HL-60 (cell line): ENCODE measurements around the gene COX7A1.

Experiments used
- DNase-seq, 2 experiments: peaks; one replicate each; pipeline ENCODE4 v3.0.0-alpha.2; 2010 to 2020; ENCODE audit warnings: low read depth in 1 of 2, low spot score in 1 of 2
- H3K27ac ChIP-seq: fragments of 250-450 bp; sonication (Bioruptor Pico); replicated peaks from 2 replicates; pipeline ENCODE4 v1.5.1; 2020; ENCODE audit warnings: mild to moderate bottlenecking, moderate library complexity
- H3K27me3 ChIP-seq: fragments of 250-450 bp; sonication (Bioruptor Pico); 2 replicates; pipeline ENCODE4 v1.5.1; 2021; ENCODE audit warnings: mild to moderate bottlenecking, moderate library complexity; ENCODE audit not compliant: insufficient read depth, poor library complexity, severe bottlenecking
- H3K4me3 ChIP-seq: replicated peaks from 2 replicates; pipeline ENCODE4 v1.5.1; 2011; ENCODE audit warnings: mild to moderate bottlenecking, control low read depth, low read length; ENCODE audit not compliant: insufficient read depth
- GABPA ChIP-seq: IDR thresholded peaks from 2 replicates; pipeline ENCODE4 v1.6.1; 2012; ENCODE audit warnings: low read depth
- POLR2AphosphoS5 ChIP-seq: IDR thresholded peaks from 2 replicates; pipeline ENCODE4 v1.6.1; 2012; ENCODE audit warnings: low read depth
- SPI1 ChIP-seq: IDR thresholded peaks from 2 replicates; pipeline ENCODE4 v1.6.1; 2012; ENCODE audit warnings: low read depth, mild to moderate bottlenecking, borderline replicate concordance
- TF ChIP-seq, protein P1 (sequence below): IDR thresholded peaks from one replicate; pipeline ENCODE4 v1.5.1; 2011; ENCODE audit warnings: low read length, control low read depth, inconsistent platforms; ENCODE audit not compliant: insufficient read depth
- TF ChIP-seq, protein P2 (sequence below): IDR thresholded peaks from 2 replicates; pipeline ENCODE4 v1.6.1; 2012; ENCODE audit warnings: low read depth; ENCODE audit not compliant: insufficient replicate concordance

The COX7A1 gene

DNA sequence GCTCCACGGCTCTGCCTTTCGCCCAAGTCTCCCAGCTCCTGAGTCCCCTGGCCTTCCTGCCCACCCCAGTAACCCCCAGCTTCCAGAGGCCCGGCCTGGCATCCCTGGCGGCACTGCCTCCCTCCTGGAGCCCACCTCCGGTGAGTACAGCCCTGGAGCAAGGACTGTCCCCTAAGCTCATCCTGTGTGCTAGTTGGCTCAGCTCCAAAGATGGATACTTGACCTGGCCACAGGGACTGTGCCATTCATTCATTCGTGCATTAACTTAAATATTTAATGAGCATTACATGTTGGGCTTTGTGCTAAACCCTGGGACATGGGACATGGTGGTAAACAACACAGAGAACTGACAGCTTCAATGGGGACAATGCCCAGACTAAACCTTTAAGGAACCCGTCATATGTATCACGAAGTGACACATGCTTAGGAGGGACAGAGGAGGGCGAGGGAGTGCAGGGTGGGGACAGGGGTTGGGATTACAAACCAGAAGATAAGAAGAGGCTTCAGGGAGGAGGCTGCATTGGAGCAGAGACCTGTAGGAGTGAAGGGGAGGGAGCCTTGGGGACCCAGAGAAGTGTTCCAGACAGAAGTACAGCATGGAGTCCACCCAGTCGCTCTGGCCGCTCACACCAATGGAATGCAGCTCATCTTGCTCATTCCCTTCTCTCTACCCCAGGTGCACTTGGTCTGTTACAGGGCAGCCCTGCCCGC is 48.2 kb downstream of the COX7A1 start:
- TF ChIP-seq GABPA: no peak
- TF ChIP-seq, protein P1, sequence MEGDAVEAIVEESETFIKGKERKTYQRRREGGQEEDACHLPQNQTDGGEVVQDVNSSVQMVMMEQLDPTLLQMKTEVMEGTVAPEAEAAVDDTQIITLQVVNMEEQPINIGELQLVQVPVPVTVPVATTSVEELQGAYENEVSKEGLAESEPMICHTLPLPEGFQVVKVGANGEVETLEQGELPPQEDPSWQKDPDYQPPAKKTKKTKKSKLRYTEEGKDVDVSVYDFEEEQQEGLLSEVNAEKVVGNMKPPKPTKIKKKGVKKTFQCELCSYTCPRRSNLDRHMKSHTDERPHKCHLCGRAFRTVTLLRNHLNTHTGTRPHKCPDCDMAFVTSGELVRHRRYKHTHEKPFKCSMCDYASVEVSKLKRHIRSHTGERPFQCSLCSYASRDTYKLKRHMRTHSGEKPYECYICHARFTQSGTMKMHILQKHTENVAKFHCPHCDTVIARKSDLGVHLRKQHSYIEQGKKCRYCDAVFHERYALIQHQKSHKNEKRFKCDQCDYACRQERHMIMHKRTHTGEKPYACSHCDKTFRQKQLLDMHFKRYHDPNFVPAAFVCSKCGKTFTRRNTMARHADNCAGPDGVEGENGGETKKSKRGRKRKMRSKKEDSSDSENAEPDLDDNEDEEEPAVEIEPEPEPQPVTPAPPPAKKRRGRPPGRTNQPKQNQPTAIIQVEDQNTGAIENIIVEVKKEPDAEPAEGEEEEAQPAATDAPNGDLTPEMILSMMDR: no peak
- TF ChIP-seq SPI1: no peak
- TF ChIP-seq, protein P2, sequence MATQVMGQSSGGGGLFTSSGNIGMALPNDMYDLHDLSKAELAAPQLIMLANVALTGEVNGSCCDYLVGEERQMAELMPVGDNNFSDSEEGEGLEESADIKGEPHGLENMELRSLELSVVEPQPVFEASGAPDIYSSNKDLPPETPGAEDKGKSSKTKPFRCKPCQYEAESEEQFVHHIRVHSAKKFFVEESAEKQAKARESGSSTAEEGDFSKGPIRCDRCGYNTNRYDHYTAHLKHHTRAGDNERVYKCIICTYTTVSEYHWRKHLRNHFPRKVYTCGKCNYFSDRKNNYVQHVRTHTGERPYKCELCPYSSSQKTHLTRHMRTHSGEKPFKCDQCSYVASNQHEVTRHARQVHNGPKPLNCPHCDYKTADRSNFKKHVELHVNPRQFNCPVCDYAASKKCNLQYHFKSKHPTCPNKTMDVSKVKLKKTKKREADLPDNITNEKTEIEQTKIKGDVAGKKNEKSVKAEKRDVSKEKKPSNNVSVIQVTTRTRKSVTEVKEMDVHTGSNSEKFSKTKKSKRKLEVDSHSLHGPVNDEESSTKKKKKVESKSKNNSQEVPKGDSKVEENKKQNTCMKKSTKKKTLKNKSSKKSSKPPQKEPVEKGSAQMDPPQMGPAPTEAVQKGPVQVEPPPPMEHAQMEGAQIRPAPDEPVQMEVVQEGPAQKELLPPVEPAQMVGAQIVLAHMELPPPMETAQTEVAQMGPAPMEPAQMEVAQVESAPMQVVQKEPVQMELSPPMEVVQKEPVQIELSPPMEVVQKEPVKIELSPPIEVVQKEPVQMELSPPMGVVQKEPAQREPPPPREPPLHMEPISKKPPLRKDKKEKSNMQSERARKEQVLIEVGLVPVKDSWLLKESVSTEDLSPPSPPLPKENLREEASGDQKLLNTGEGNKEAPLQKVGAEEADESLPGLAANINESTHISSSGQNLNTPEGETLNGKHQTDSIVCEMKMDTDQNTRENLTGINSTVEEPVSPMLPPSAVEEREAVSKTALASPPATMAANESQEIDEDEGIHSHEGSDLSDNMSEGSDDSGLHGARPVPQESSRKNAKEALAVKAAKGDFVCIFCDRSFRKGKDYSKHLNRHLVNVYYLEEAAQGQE: no peak
- TF ChIP-seq POLR2AphosphoS5: no peak
- H3K4me3 ChIP-seq: no peak overlapping the region
- no peak for DNase-seq
- no peaks in the 10 kb centered on the region for H3K27me3 ChIP-seq
- no peak overlapping the region for H3K27ac ChIP-seq

DNA sequence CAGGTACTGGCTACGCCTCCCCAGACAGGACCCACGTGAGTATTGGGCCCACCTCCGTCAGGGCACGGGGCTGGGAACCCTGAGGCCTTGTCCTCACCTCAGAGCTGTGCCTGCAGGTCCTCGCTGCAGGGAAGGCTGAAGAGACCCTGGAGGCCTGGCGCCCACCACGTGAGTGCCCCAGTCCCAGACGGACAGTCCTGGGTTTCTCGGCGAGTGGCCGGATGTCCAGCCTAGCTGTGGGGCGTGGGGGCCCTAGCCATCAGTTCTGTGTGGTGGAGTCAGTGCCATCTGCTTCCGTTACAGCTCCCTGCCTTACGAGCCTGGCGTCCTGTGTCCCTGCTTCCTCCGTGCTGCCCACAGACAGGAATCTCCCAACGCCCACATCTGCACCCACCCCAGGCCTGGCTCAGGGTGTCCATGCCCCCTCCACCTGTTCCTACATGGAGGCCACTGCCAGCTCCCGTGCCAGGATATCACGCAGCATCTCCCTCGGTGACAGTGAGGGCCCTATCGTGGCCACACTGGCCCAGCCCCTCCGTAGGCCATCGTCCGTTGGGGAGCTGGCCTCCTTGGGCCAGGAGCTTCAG is 49.1 kb downstream of the COX7A1 start:
- H3K27ac ChIP-seq: no peak overlapping the region
- TF ChIP-seq, protein P1: no peak
- TF ChIP-seq, protein P2: no peak
- H3K4me3 ChIP-seq: no peak overlapping the region
- no peaks in the 10 kb centered on the region for H3K27me3 ChIP-seq
- no peak for DNase-seq

DNA sequence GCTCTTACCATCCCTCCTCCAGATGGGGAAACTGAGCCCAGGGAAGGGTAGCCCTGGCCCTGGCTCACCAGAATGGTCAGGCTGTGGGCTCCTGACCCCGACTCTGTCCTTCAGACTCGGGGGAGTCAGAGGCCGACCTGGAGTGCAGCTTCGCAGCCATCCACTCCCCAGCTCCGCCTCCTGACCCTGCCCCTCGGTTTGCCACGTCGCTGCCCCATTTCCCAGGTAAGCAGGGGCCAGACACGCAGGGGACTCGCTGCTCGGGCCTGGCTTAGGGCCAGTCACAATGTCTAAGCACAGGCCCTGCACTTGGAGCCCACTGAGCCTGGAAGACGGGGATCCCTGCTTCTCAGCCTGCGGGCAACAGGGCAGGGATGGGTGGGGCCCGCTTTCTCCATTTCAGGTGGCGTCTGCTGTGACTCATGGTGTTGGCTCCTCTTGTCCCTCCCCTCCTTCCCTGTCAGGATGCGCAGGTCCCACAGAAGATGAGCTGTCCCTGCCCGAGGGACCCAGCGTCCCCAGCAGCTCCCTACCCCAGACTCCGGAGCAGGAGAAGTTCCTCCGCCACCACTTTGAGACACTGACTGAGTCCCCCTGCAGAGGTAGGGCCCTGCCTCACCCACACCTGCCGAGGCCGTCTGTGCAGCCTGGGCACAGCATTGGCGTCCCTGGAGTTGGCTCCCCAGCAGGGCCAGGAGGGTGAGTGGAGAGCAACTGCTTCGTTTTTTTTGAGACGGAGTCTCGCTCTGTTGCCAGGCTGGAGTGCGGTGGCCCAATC is 50.5 kb downstream of the COX7A1 start:
- Histone ChIP-seq H3K27me3 (no peaks in the 10 kb centered on the region), H3K4me3 (no peak overlapping the region), H3K27ac (no peak overlapping the region)
- no peak for DNase-seq
- TF ChIP-seq POLR2AphosphoS5 (no peak), SPI1 (no peak), GABPA (no peak)
- TF ChIP-seq, protein P2: no peak
- TF ChIP-seq, protein P1: no peak
